ENCODE results near the gene EEF2KMT. TPM values are rescaled to one million over a fixed set of nuclear protein-coding genes. Genes with fewer than 3 reads are reported as not detected.
"Not testable (repeated sequence)": the region's sequence is repeated elsewhere in the genome, so short reads cannot be mapped to it uniquely, and the experiment has no call there.

Gene EEF2KMT
- 5.7 and 8.7 TPM in 2 replicates for total RNA-seq

GRCh38 chr16:5097470-5098220, at the start of gene EEF2KMT:
TSS of gene EEF2KMT (minus strand) at chr16:5097795. CDS start at chr16:5097739, 56 bp downstream.
- DNase-seq (ENCODE audit: low read depth in 2 of 2), result peak; percentile 99 to 100

DNA sequence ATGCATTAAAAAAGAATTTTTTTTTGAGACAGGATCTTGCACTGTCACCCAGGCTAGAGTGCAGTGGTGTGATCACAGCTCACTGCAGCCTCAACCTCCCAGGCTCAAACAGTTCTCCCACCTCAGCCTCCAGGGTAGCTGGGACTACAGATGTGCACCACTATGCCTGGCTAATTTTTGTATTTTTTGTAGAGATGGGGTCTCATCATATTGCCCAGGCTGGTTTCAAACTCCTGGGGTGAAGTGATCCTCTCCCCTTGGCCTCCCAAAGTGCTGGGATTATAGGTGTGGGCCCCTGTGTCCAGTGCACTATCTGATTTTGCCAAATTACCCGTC, 47.0 kb upstream of the EEF2KMT start:
- not testable (repeated sequence) for DNase-seq (ENCODE audit: low read depth in 2 of 2)

GRCh38 chr16:5143761-5144620, 46.4 kb upstream of the EEF2KMT start:
- DNase-seq (ENCODE audit: low read depth in 2 of 2), result no peak

DNA sequence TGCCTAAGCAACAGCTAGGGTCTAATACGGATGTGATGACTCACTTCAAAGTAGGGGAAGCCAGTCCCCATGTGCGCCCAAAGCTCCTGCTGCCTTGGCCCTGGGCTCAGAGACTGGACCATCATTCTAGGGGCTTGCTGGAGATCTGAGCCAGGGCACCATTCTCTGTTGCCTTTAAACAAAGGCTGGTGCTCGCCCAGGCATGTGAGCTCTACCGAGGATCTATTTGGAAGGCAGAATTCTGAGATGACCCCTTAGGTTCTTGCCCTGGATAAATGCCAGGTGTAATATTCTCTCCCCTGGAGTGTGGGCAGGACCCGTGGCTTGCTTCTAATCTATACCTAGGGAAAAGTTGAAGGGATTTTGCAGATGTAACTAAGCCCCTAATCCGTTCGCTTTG, 42.6 kb upstream of the EEF2KMT start:
- DNase-seq (ENCODE audit: low read depth in 2 of 2), result not testable (repeated sequence)

GRCh38 chr16:5134739-5135452, 37.3 kb upstream of the EEF2KMT start:
- DNase-seq (ENCODE audit: low read depth in 2 of 2), result peak in 1 of 2 donors; percentile 5

- DNase-seq (ENCODE audit: low read depth in 2 of 2), result not testable (repeated sequence)
These were observed 35.5 kb upstream of the EEF2KMT start for GRCh38 chr16:5132915-5133600.

DNA sequence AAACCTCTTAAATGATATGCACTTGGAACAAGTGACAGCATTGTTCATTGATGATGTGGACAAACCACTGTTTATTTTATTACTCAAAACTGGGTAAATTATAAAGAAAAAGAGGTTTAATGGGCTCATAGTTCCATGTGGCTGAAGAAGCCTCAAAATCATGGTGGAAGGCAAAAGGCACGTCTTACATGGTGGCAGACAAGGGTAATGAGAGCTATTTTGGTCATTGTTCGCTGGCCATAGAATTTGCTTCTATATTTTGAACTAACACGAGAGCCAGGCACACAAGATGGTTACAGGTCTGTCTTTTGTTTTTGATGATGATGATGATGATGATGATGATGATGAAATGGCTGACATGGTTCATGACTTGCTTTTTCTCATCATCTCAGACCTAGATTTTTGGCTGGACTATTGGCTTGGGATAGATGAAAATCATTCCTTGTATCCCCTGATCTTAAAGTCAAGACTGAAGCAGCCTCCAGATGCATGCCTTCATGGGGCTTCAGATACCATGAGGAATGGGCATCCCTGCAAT, 33.9 kb upstream of the EEF2KMT start:
- not testable (repeated sequence) for DNase-seq (ENCODE audit: low read depth in 2 of 2)

- DNase-seq (ENCODE audit: low read depth in 2 of 2), result peak; percentile 27 to 50
These were observed 19.9 kb upstream of the EEF2KMT start for GRCh38 chr16:5117300-5118087.

DNA sequence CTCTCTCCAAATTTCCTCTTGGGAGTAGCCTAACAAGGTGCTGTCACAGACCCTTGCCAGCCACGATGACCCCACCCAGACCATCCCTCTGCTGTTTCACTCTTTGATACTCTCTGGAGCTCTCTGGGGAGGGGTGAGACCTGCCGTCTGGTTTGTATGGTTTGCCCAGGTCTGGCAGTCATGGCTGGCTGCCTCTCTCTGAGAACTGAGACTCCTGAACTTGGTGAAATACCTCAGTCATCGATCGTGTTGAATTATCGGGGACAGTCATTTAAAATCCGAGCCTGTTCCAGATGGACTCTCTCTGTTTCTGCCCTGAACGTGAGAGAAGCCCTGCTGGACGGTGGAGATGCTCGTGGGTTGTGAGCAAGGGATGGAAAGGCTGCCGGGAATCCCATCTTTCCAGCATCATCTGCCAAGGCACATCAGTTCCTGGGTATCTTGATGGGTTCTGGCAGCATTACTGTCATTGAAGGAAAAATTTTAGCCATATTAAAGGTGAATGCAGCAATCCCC, 19.2 kb upstream of the EEF2KMT start:
- DNase-seq (ENCODE audit: low read depth in 2 of 2), result not testable (repeated sequence)

DNA sequence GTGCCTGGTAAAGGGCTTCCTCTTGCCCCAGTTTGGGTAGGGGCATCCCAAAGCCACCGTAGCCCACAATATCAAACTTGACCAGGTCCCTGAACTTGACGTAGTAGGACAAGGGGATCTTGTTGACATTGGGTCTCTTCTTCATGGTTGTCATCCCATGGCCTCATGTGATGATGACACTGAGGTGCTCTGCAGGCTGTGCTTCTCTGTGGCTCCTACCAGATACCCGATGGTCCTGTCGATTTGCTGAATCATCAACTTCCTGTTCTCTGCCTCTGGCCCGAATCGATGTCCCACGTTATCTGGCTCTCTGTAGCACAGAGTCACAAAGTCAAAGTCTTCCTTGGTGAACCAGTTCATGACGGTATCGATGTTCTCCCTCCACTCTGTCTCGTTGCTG, 13.3 kb upstream of the EEF2KMT start:
- DNase-seq (ENCODE audit: low read depth in 2 of 2), result not testable (repeated sequence)

DNA sequence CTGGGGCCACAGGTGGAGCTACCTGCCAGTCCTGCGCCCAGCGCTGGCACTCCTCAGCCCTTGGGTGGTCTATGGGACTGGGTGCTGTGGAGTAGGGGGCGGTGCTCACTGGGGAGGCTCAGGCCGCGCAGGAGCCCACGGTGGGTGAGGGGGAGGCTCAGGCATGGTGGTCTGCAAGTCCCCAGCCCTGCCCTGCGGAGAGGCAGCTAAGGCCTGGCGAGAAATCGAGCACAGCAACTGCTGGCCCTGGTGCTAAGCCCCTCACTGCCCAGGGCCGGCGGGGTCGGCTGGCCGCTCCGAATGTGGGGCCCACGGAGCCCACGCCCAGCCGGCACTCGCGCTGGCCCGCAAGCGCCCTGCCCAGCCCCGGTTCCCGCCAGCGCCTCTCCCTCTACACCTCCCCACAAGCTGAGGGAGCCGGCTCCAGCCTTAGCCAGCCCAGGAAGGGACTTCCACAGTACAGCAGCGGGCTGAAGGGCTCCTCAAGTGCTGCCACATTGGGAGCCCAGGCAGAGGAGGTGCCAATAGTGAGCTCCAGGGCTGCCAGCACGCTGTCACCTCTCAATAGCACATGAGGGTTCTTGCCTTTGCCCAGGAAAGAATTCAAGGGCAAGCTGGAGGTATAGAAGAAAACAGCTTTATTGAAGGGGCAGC, 11.0 kb upstream of the EEF2KMT start:
- no peak for DNase-seq (ENCODE audit: low read depth in 2 of 2)

DNA sequence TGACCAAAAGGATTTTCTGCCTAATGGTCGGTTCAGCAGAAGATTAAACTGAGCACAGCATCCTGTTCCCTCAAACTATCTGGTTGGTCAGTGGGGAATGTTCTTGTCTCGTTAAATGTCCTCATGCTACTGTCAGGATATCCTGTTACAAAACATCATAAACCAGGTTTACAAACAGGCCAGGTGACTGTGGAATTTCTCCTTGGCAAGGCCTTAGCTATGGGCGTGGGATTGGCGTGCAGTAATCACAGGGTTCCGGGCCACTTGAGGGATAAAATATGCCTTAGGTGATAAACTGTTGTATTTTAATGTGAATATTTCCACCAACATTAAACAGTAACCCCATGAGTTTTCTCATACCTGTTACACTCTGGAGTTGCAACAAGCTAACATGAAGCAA, 7.4 kb upstream of the EEF2KMT start:
- DNase-seq (ENCODE audit: low read depth in 2 of 2), result not testable (repeated sequence)

GRCh38 chr16:5103296-5104032, 5.9 kb upstream of the EEF2KMT start:
- not testable (repeated sequence) for DNase-seq (ENCODE audit: low read depth in 2 of 2)

DNA sequence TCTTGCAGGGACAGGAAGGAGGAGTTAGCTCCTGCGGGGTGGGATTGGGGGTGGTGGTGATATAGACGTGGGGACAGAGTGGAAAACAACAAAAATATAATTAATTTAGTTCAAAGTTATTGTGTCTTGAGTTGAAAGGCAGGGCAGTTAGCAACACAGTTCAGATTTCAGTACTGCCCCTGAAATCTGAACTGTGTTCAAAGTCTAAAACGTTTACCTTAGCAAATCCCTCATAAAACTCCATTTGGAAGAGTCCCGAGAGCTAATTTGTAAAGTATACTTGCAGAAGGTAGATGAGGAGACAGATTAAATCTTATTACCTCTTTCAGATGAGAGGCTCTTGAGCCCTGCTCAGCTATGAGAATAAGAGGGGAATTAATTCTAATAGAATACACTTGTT, 1.6 kb upstream of the EEF2KMT start:
- DNase-seq (ENCODE audit: low read depth in 2 of 2), result not testable (repeated sequence)

DNA sequence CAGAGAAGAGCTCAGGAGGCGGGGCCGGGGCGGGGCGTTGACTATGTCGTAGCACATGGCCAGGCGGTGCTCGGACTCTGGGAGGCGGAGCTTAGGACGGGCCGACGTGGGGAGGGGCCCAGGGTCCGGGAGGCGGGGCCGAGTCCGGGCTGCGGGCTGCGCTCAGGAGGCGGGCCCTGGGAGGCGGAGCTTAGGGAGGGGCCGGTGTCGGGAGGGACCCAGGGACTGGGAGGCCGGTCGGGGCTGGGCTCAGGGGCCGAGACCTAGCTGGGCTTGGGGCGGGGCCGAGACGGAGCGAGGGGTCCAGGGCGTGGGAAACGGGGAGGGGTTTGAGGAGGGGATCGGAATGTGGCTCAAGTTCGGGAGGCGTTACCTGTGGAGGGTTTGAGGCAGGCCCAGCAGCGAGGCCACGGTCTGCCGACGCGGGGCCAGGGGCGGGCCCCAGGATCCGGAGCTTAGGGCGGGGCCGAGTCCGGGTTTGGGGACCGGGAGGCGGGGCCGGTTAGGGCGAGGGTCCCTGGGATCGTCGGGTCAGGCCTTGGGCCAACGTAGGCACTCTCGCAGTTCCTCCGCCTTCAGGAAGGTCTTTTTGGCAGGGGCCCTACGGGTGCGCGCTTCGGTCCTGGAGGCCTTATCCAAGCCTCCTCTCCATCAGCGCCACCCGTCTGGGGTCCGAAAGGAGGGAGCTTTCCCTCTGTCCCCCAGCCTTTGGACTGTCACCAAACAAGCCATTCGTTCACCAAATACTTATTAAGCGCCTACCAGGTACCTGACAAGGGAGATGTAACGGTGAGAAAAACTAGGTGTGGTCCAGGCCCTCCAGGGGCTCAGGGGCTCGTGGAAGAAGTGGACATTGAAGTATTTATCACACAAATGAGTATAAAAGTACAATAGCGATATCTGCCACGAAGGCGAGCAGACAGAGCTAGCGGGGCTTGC, 895 bp upstream of the EEF2KMT start:
- peak; percentile 32 to 35 for DNase-seq (ENCODE audit: low read depth in 2 of 2)

GRCh38 chr16:5097061-5097469, 530 bp downstream of the EEF2KMT start:
- peak; percentile 12 to 30 for DNase-seq (ENCODE audit: low read depth in 2 of 2)

GRCh38 chr16:5096437-5097060, 1.0 kb downstream of the EEF2KMT start:
- not testable (repeated sequence) for DNase-seq (ENCODE audit: low read depth in 2 of 2)
